Esophagus muscularis mucosa (tissue), 4 donors: ENCODE results near the gene WNK1.

Source experiments
- CTCF ChIP-seq, 3 experiments: fragments of 200-600 bp in 2 of 3; fragments of 450-650 bp in 1 of 3; sonication (generic) in 2 of 3; IDR thresholded peaks; one replicate each; pipeline ENCODE4 v1.5.1; 2017 to 2019; ENCODE audit warnings: antibody characterized with exemption in 3 of 3, mild to moderate bottlenecking in 2 of 3, moderate library complexity in 1 of 3
- EP300 ChIP-seq: sonication (generic); formaldehyde crosslinking; IDR thresholded peaks from one replicate; pipeline ENCODE4 v1.6.1; 2017; ENCODE audit warnings: antibody characterized with exemption
- POLR2A ChIP-seq: fragments of 450-650 bp; IDR thresholded peaks from one replicate; pipeline ENCODE4 v1.6.1; 2017; ENCODE audit warnings: antibody characterized with exemption, moderate library complexity, mild to moderate bottlenecking, low read depth
- POLR2AphosphoS5 ChIP-seq, 2 donors: sonication (generic); formaldehyde crosslinking; IDR thresholded peaks; one replicate each; pipeline ENCODE4 v1.6.1; 2017; ENCODE audit warnings: antibody characterized with exemption in 2 of 2

DNA sequence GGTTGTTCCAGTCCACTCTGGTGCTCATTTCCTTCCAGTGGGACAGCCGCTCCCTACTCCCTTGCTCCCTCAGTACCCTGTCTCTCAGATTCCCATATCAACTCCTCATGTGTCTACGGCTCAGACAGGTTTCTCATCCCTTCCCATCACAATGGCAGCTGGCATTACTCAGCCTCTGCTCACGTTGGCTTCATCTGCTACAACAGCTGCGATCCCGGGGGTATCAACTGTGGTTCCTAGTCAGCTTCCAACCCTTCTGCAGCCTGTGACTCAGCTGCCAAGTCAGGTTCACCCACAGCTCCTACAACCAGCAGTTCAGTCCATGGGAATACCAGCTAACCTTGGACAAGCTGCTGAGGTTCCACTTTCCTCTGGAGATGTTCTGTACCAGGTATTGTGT is 127.3 kb downstream of the WNK1 start:
- TF ChIP-seq POLR2A (no peak), CTCF (IDR thresholded peaks at IDR 0.05) (no peak), POLR2AphosphoS5 (IDR thresholded peaks at IDR 0.05) (no peak), EP300 (no peak)
